ENCODE results near the gene SSH2. TPM values are rescaled to one million over a fixed set of nuclear protein-coding genes. Genes with fewer than 3 reads are reported as not detected.

SSH2 gene
- total and polyA plus RNA-seq, 9 of the 15 experiments (the other 6 are each of a cell fraction or from before 2014, with no cell fraction given), result 3.9 to 16.1 (median 10.2) TPM

DNA sequence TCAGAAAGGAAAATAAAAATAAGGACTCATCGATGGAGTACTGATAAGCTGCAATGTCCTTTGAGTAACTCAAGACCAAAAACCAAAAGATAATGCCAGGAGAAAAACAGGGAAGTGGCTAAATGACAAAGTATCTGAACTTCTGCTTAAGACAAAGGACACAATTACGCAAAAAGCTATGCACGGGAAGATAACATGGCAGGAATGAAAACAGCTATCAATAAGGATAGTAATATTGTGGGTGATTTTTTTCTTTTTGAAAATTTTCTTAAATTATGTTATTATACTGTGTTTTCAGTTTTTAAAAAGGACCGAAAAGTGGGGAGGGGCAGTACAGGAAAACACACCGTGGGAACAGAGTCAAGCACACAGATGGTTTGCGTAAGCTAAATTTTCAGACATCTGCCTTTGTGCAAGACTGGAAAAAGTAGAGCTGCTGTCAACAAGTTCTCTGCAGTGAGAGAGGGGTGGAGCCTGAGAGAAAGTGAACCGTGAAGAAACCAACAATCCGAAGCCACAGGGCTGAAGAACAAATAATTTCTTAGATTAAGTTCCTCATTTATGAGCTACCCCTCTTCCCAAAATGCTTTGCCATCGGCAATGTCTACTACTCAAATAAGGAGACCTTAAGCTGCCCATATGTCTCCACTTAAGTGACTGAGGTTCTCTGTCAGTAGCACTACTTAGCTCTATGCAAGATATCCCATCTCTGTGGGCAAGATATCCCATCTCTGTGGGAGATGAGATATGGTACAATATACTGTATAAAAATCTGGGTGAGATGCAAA is 207.4 kb downstream of the SSH2 start (continued):
- TF ChIP-seq USF2 (CRISPR knock-in tag; IDR thresholded peaks at IDR 0.05) (no peak), ZNF324 (CRISPR knock-in tag; IDR thresholded peaks at IDR 0.05) (no peak), NFIC (IDR thresholded peaks at IDR 0.05) (0 out of 2 replicates have a peak, but pooled peaks have one; percentile 2), PBX2 (CRISPR knock-in tag; IDR thresholded peaks at IDR 0.05; ENCODE audit: low read depth) (no peak), PBX2 (tag; conservative IDR thresholded peaks at IDR 0.05; ENCODE audit: low read depth) (peak; percentile 73), ZSCAN29 (IDR thresholded peaks at IDR 0.05) (no peak), ZNF347 (CRISPR knock-in tag; IDR thresholded peaks at IDR 0.05; ENCODE audit: low read depth) (no peak), ZNF639 (CRISPR knock-in tag; conservative IDR thresholded peaks at IDR 0.05 in 1 of 2, IDR thresholded peaks at IDR 0.05 in 1 of 2) (peak in 1 of 2 experiments; percentile 82; a peak in 2 of 4 replicates), ZNF408 (CRISPR knock-in tag; IDR thresholded peaks at IDR 0.05; ENCODE audit: low read depth) (no peak), RHOXF2B (CRISPR knock-in tag; conservative IDR thresholded peaks at IDR 0.05) (no peak), RB1 (IDR thresholded peaks at IDR 0.05; ENCODE audit: low read depth) (no peak), PRMT5 (CRISPR knock-in tag; IDR thresholded peaks at IDR 0.05) (no peak), ZNF778 (CRISPR knock-in tag; IDR thresholded peaks at IDR 0.05) (no peak), TCF7L2 (IDR thresholded peaks at IDR 0.05; ENCODE audit: low read depth, low read length) (no peak), ZNF696 (CRISPR knock-in tag; conservative IDR thresholded peaks at IDR 0.05) (no peak), EZH2 (IDR thresholded peaks at IDR 0.05; ENCODE audit: borderline replicate concordance, low read depth, low read length) (no peak)
- TF ChIP-seq, protein P1, sequence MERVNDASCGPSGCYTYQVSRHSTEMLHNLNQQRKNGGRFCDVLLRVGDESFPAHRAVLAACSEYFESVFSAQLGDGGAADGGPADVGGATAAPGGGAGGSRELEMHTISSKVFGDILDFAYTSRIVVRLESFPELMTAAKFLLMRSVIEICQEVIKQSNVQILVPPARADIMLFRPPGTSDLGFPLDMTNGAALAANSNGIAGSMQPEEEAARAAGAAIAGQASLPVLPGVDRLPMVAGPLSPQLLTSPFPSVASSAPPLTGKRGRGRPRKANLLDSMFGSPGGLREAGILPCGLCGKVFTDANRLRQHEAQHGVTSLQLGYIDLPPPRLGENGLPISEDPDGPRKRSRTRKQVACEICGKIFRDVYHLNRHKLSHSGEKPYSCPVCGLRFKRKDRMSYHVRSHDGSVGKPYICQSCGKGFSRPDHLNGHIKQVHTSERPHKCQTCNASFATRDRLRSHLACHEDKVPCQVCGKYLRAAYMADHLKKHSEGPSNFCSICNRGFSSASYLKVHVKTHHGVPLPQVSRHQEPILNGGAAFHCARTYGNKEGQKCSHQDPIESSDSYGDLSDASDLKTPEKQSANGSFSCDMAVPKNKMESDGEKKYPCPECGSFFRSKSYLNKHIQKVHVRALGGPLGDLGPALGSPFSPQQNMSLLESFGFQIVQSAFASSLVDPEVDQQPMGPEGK (CRISPR knock-in tag; IDR thresholded peaks at IDR 0.05; ENCODE audit: borderline replicate concordance), result no peak
- TF ChIP-seq, protein P2, sequence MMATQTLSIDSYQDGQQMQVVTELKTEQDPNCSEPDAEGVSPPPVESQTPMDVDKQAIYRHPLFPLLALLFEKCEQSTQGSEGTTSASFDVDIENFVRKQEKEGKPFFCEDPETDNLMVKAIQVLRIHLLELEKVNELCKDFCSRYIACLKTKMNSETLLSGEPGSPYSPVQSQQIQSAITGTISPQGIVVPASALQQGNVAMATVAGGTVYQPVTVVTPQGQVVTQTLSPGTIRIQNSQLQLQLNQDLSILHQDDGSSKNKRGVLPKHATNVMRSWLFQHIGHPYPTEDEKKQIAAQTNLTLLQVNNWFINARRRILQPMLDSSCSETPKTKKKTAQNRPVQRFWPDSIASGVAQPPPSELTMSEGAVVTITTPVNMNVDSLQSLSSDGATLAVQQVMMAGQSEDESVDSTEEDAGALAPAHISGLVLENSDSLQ (IDR thresholded peaks at IDR 0.05), result peak; percentile 15
- TF ChIP-seq, protein P3, sequence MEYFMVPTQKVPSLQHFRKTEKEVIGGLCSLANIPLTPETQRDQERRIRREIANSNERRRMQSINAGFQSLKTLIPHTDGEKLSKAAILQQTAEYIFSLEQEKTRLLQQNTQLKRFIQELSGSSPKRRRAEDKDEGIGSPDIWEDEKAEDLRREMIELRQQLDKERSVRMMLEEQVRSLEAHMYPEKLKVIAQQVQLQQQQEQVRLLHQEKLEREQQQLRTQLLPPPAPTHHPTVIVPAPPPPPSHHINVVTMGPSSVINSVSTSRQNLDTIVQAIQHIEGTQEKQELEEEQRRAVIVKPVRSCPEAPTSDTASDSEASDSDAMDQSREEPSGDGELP (CRISPR knock-in tag; IDR thresholded peaks at IDR 0.05; ENCODE audit: borderline replicate concordance), result no peak
